ENCODE data around the gene BANF1.

The BANF1 gene, protein sequence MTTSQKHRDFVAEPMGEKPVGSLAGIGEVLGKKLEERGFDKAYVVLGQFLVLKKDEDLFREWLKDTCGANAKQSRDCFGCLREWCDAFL

DNA sequence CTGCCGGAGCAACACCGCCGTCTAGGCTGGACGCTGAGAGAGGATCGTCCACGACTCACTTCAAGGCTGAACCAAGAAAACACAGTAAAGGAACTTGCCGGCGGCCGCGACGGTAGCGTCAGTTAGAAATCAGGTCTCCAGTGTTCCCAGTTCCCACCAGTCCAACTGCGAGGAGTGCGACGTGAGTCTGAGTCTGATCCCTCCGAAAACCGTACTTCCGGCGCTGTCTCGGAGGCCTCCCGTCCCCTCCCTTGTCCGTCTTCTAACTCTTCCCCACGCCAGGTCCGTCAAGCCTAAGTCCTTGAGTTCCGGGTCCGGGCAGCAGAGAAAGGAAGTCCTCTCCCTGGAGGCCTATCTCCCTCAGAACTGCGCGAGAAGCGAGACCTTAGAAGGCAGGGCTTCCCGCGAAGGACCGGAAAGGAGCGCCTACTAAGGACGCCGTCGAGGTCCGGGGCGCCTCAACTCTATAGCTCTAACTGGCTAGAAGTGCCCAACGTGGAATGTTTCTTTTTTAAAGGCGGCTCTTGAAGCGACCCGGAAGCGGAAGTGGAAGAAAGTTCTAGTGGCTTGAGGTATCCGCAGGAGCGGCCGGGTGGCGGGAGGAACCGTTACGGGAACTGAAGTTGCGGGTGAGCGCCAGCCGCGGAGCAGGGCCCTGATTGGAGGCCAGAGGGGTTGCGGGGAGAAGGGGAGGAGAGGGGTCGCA, at the start of gene BANF1, which contains the start of gene EIF1AD:
Gene BANF1 (plus strand): TSS at position 562 of the 706 bp plus-strand sequence. CDS start 748 bp downstream, outside the sequence.
Gene EIF1AD (minus strand): TSS at position 216 of the 706 bp plus-strand sequence. CDS start 1,768 bp downstream, outside the sequence.
- peak; percentile 86 for DNase-seq

DNA sequence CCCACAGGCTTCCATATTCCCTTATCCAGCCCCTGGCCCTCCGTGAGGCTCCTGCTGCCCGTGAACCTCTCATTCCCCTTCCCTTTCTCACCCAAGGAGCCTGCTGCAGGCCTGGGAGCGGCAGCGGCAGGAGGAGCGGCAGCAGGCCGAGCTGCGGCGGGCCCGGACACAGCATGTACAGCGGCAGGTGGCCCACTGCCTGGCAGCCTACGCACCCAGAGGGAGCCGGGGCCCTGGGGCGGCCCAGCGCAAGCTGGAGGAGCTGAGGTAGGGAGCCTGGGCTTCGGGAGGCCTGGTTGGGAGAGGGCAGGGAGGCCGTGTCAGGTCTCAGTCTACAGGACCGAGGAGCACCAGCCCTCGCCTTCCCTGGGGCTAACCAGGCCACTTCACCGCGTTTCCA, 48.8 kb upstream of the BANF1 start:
- no peak for DNase-seq

DNA sequence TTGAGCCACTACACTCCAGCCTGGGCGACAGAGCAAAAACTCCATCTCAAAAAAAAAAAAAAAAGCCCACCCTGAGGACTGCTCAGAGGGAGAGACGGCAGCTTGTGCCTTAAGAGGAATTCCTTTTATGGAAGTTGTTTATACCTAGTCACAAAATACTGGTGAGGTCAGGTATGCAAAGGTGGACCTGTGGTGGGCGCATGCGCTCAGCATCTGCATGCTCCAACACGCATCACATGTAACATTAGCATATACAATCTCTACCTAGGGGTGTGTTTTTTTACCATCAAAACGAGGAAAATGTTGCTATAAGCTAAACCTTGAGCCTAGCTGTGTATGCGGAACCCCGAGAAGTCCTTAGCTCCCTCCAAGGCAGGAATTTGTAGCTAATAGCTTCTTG, 47.5 kb upstream of the BANF1 start:
- DNase-seq = no peak

DNA sequence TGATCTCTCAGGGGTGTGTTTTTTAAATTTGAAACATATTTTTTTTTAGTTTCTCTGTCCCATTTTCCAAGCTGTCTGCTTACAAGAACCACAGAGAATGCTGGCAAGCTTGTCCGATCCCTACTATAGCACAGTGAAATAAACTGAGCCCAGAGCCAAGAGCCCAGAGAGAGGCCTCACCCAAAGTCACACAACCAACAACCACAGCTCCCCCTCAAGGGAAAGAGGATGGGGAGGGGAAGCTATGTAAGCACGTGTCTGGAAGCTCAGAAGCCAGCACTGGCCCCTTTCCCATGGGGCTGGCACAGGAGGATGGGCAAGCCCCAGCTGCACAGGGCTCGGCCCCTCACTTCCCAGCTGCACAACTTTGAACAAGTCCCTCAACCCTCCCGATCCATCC, 44.0 kb upstream of the BANF1 start:
- DNase-seq = no peak

DNA sequence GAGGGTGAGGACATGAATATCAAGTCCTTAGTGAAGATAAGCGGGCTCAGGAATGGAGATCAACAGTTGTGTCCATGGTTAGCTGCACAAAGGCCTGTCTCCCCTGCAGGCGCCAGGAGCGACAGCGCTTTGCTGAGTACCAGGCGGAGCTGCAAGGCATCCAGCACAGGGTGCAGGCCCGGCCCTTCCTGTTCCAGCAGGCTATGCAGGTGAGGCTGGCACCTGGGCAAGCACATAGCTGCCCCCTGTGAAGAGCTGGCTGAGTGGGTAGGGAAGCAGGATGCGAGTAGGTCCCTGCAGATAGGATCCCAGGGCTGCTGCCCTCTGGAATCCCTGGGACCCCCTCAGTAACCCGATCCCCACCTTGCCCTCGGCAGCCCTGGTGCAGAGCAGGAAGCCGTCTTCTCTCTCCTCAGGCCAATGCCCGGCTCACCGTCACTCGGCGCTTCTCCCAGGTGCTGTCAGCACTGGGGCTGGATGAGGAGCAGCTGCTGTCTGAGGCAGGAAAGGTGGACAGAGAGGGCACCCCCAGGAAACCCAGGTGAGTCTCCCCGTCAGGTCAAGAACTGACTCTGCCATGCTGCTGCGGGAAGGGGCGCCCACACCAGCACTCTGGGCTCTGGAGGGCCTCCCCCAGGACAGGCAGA, 43.4 kb upstream of the BANF1 start:
- DNase-seq = no peak

DNA sequence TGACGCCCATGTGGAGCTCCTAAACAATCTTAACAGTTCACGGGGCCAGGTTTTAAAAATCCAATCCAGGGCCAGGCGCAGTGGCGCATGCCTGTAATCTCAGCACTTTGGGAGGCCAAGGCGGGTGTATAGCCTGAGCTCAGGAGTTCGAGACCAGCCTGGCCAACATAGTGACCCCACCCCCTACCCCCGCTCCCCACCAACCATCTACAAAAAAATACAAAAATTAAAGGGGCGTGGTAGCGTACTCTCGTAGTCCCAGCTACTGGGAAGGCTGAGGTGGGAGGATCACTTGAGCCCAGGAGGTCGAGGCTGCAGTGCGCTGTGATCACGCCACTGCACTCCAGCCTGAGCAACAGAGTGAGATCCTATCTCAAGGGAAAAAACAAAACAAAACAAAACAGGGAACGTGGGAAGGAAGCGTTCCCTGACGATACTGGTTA, 41.5 kb upstream of the BANF1 start:
- DNase-seq = no peak

DNA sequence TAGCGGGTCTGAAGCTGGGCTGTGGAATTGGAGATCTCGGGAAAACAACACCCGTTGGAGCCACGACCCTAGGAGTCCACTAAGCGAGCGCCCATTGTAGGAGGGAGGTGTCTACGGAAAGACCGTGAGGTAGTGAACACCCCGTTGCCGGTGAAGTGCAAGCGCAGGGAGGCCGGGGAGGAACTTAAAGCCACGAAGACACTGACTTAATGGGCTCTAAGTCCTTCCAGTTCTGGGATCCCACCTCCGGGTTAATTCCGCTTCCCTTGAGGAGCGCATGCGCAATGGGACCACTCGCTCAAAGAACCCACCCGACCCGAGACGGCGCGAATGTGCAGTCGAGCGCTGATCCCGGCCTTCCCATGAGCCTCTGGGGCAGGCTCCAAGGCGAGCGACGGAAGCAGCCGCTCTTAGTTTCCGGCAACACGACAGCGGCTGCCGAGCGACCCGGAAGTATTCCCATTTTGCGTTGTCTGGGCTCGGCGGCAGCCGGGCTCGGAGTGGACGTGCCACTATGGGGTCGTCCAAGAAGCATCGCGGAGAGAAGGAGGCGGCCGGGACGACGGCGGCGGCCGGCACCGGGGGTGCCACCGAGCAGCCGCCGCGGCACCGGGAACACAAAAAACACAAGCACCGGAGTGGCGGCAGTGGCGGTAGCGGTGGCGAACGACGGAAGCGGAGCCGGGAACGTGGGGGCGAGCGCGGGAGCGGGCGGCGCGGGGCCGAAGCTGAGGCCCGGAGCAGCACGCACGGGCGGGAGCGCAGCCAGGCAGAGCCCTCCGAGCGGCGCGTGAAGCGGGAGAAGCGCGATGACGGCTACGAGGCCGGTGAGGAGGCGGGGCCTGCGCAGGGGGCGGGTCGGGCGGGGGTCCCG, 40.8 kb upstream of the BANF1 start, which contains the start of gene SART1:
Gene SART1 (plus strand): TSS at position 468 of the 874 bp plus-strand sequence. CDS start 47 bp downstream, at position 515.
- peak; percentile 93 for DNase-seq

DNA sequence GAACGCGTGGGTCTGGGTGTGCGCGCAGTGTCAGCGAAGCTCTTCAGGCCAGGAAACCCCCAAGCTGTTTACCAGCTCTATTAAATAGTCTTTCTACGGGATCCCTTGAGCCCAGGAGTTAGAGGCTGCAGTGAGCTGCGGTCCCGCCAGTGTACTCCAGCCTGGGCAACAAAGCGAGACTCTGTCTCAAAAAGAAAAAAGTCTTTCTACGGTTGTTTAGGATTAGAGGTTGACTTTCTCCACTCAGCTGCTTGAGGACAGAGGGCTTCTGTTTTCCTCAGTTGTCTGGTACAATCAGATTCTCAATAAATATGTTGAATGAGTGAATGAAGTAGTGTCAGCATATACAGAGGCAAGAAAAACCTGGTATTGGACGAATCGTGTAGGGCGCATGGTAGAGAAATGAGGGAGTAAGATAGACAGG, 40.1 kb upstream of the BANF1 start:
- DNase-seq = no peak

DNA sequence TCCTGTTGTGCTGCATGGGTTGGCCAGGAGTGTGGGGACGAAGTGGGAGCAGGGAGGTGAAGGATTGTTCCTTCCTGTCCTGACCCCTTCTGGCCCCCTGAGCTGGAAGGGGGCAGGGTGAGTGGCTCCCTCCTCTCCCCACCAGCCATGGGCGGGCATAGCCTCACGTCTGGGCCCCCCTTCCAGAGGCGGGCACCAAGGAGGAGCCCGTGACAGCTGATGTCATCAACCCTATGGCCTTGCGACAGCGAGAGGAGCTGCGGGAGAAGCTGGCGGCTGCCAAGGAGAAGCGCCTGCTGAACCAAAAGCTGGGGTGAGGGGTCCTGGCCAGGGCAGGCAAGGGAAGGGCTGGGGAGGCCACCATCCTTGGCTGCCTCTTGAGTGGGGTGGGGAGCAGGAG, 37.4 kb upstream of the BANF1 start:
- no peak for DNase-seq

DNA sequence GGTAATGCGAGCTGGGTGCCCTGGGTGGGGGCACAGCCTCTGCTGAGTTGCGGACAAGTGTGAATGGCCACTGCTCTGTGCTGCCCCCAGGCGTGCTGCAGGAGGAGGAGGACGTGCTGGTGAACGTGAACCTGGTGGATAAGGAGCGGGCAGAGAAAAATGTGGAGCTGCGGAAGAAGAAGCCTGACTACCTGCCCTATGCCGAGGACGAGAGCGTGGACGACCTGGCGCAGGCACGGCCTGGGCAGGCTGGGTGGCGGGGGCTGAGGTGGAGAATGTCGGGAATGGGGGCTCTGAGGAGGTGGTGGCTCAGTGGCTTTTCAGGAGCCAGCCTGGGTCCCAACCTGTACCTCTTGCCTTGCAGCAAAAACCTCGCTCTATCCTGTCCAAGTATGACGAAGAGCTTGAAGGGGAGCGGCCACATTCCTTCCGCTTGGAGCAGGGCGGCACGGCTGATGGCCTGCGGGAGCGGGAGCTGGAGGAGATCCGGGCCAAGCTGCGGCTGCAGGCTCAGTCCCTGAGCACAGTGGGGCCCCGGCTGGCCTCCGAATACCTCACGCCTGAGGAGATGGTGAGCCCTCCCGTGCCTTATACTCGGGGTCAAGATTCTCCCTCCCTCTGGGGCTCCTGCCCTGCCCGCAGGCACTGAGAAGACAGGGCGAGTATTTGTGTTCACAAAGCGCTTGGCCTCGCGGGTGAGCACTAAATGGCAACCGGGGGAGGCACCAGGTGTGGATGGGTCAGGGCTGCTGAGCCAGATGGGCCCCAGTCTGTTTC, 36.1 kb upstream of the BANF1 start:
- DNase-seq = no peak

DNA sequence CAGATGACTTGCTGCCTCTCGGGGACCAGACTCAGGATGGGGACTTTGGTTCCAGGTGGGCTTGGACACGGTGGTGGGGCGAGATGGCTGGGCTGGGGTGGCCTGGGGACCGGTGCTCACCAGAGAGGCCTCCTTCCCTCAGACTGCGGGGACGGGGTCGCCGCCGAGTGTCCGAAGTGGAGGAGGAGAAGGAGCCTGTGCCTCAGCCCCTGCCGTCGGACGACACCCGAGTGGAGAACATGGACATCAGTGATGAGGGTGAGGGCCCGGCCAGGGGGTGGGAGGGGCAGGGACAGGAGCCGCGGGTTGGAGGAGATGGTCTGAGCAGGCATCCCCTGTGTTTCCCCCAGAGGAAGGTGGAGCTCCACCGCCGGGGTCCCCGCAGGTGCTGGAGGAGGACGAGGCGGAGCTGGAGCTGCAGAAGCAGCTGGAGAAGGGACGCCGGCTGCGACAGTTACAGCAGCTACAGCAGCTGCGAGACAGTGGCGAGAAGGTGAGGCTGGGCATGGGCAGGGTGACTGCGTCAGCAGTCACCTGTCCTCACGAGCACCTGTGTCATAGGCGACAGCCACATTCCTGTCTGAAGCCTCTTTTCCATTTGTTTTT, 34.9 kb upstream of the BANF1 start:
- no peak for DNase-seq

DNA sequence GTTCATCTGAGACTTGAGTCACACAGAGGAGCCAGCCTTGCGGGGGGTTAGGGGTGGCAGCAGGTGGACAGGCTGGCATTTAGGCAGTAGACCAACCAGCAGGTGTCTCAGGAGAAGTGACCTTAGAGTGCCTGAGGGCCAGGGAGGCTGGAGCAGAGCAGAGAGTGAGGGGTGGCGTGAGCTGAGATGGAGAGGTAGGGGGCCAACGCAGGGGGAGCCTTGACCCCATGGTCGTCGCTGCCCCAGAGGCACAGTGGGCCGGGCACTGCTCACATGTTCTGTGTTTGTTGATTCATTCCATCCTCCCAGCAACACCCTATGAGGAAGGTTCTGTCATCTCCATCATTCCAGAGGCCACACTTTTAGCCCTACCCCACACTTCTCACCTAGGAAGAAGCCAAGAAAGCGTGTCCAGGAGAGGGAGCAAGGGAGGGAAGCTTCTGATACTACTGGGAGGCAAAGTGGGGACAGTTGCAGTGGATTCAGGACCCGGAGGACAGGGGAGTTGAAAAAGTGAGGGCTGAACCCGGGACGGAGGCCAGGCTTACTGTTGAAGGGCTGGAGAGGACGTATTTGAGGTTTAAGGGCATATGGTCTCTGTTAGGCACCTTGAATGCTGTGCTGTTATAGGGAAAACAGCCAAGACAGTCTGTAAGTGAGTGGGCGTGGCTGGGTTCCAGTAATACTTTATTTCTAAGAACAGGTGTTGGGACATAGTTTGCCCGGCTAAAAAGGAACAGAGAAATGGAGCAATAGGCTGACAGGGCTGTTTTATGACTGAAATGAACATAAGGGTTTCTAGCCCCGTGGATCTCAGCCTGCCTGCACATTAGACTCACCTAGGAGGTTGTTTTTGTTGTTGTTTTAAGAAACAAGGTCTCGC, 33.5 kb upstream of the BANF1 start:
- DNase-seq = no peak

DNA sequence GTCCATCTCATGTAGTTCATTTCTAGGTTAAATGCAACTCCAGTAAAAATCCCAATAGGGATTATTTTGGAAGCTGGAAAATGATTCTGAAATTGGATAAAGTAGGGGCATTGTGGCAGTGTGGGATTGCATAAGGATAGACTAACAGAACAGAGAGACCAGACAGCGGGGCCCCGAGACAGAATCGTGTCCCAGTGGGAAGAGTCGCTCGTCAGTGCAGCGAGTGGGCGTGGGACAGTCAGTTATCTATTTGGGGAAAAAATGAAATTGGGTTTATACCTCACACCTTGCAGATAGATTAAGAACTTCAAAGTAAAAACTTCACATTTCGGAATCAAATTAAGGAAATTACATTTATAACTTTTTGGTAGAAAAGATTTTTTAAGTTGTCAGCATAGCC, 30.2 kb upstream of the BANF1 start:
- no peak for DNase-seq

DNA sequence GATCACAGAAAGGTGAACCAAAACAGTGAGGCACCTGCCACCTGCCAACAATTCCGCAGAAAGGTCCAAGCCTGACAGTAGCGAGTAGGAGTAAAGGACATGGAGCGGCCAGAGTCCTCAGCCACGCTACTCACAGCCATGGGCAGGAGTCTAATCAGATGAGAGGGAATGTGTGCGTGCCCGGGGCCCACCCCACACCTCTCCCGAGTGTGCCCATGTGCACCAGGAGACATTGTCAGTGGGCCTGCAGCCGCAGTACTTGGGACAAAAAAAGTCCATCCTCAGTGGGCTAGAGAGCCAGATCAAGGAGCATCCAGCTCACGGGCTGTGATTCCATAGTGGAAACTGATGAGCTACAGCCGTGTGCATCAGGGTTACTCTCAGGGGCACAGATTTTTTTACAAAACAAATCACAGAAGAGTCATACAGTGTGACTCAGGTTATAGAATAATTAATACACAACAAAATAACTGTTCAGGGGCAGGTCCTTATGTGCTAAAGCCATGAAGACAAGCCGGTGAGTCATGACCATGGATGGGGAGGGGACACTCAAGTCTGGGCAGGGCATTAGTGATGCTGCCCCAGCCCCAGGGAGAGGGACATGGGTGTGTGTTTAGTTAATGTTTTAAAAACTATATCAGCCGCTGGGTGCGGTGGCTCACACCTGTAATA, 28.7 kb upstream of the BANF1 start:
- DNase-seq = no peak

DNA sequence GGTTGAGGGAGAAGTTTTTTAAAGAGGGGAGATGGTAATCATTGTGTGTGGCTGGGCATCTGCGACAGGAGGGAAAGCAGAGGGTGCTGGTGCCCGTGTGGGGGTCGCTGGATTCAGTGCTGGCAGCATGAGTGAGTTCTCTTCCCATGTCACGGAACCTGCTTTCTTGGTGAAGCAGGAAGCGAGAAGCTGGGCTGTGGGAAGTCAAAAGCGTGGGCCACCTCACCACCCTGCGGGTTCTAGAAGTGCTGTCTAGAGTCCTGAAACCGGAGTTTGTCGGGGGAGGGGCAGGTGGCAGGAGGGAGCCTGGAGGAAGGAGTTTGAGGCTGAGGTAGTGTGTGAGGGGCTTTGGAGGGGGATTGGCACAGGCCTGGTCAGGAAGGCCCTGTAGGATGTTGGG, 26.5 kb upstream of the BANF1 start:
- DNase-seq = no peak

DNA sequence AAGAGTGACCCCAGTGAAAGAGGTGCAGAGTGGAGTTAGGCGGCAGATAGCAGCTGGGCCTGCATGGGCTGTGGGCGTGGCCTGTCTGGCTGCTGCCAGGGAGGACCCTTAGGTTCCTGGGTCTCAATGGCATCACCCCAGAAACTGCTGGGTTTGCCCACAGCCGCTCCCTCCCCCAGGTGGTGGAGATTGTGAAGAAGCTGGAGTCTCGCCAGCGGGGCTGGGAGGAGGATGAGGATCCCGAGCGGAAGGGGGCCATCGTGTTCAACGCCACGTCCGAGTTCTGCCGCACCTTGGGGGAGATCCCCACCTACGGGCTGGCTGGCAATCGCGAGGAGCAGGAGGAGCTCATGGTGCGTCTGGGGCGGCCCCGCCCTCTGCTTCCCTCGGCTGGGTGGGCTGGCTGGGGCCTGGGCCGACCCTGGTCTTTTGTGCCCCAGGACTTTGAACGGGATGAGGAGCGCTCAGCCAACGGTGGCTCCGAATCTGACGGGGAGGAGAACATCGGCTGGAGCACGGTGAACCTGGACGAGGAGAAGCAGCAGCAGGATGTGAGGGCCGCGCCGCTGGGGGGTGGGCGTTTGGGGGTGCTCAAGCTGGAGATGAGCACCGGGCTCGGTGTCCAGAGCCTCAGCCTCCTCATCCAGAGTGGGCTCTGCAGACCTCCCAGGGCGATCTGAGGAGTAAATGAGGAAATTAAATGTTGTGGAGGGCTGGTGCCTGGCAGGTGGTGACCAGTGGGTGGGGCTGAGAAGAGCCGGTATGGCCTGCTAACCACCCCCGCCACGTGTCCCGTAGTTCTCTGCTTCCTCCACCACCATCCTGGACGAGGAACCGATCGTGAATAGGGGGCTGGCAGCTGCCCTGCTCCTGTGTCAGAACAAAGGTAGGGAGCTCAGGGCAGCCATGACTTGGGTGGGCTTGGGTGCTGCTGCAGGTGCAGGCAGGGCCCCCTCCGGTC, 25.8 kb upstream of the BANF1 start:
- DNase-seq = no peak

DNA sequence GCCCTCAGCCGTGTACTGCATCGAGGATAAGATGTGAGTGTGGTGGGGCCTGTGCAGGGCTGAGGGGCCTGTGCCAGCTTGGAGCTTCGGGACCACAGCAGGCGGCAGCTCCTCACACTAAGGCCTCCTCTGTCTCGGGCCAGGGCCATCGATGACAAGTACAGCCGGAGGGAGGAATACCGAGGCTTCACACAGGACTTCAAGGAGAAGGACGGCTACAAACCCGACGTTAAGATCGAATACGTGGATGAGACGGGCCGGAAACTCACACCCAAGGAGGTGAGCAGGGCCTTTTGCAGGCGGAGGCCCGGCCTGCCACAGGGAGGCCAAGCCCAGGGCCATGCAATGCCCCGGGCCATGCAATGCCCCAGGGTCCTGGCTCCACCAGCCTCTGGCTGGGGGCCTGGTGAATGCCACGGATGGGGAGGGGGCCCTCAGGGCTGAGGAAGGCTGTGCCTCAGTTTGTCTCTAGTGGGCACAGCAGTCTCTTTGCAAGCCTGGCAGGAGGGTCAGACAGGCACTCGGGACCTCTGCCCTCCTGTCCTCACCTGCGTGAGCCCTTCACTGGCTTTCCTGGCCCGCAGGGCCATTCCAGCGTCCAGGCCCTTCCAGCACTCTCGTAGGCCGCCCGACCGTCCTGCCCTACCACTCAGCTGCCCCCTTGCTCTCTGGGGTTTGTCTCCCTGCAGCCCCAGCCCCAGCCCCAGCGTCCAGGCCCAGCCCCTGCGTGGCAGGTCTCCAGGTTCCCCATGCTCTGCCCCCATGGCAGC, 24.5 kb upstream of the BANF1 start:
- DNase-seq = no peak
